Ishikawa (cell line): ENCODE results near the gene C2CD4B.

Source experiments
- CEBPB ChIP-seq: IDR thresholded peaks from 2 replicates; pipeline ENCODE4 v1.6.1; 2012
- CREB1 ChIP-seq: IDR thresholded peaks from 2 replicates; pipeline ENCODE4 v1.6.1; 2012; ENCODE audit warnings: low read depth
- EGR1 ChIP-seq: IDR thresholded peaks from 2 replicates; pipeline ENCODE4 v1.6.1; 2012
- EP300 ChIP-seq: IDR thresholded peaks from 2 replicates; pipeline ENCODE4 v1.6.1; 2012; ENCODE audit warnings: borderline replicate concordance
- FOXM1 ChIP-seq: IDR thresholded peaks from 2 replicates; pipeline ENCODE4 v1.6.1; 2012; ENCODE audit warnings: low read depth, borderline replicate concordance
- NFIC ChIP-seq: IDR thresholded peaks from 2 replicates; pipeline ENCODE4 v1.6.1; 2012
- RAD21 ChIP-seq: IDR thresholded peaks from 2 replicates; pipeline ENCODE4 v1.6.1; 2012; ENCODE audit warnings: low read depth
- TAF1 ChIP-seq: IDR thresholded peaks from 2 replicates; pipeline ENCODE4 v1.6.1; 2012; ENCODE audit warnings: low read depth, mild to moderate bottlenecking
- TCF12 ChIP-seq: IDR thresholded peaks from 2 replicates; pipeline ENCODE4 v1.6.1; 2012; ENCODE audit warnings: low read depth
- TEAD4 ChIP-seq: IDR thresholded peaks from 2 replicates; pipeline ENCODE4 v1.6.1; 2012
- YY1 ChIP-seq: IDR thresholded peaks from 2 replicates; pipeline ENCODE4 v1.6.1; 2012; ENCODE audit warnings: low read depth
- ZBTB7A ChIP-seq: IDR thresholded peaks from 2 replicates; pipeline ENCODE4 v1.6.1; 2012; ENCODE audit warnings: low read depth
- TF ChIP-seq, protein P1 (sequence below): IDR thresholded peaks from 2 replicates; pipeline ENCODE4 v1.6.1; 2012; ENCODE audit warnings: low read depth, mild to moderate bottlenecking
- TF ChIP-seq, protein P2 (sequence below): IDR thresholded peaks from 2 replicates; pipeline ENCODE4 v1.6.1; 2012
- TF ChIP-seq, protein P3 (sequence below): IDR thresholded peaks from 2 replicates; pipeline ENCODE4 v1.6.1; 2012

Gene C2CD4B, protein sequence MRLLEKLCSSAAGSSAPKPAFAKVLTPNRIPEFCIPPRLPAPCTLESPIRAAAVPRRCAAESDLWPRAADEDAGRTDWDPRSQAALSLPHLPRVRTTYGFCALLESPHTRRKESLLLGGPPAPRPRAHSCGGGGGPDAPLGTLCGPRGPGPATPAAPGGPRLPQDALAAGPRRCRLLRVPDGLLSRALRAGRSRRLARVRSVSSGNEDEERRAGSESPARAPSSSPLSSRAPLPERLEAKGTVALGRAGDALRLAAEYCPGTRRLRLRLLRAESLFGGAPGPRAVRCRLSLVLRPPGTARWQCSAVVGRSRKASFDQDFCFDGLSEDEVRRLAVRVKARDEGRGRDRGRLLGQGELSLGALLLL

DNA sequence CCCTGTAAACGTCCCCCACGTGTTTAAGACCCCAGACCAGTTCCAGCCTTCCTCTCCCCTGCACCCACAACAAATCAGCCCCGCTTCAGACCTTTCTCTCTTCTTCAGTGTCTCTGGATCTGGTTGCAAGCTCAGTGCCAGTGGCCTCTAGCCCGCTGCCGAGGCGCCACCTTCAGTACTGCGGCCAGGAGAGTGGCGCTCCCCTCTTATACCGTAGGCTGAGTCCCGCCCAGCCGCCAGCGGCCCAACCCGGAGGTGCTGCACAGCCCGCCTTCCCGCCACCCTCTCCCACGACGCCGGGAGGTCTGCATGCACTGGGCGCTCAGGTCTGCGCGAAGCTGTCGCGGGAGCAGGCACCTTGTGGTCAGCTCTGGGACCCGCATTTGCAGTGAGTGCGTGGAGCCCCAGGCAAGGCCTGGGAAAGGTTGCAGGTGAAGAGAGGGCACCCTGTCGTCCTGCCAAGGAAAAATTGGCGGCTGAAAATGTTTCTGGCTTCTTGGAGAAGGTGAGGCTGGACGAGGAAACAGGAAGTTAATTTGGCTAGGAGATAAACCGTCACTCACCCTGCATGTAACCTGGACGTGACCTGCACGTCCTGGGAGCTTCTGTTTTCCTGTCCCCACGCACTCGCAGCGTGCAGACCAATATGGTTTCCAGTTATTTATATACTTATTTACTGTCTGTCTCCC, at the start of gene C2CD4B:
C2CD4B (minus strand) TSS at position 182 of the 689 bp plus-strand sequence. CDS start 301 bp downstream, outside the sequence.
- TF ChIP-seq TCF12, result no peak
- TF ChIP-seq YY1, result no peak
- TF ChIP-seq, protein P1, sequence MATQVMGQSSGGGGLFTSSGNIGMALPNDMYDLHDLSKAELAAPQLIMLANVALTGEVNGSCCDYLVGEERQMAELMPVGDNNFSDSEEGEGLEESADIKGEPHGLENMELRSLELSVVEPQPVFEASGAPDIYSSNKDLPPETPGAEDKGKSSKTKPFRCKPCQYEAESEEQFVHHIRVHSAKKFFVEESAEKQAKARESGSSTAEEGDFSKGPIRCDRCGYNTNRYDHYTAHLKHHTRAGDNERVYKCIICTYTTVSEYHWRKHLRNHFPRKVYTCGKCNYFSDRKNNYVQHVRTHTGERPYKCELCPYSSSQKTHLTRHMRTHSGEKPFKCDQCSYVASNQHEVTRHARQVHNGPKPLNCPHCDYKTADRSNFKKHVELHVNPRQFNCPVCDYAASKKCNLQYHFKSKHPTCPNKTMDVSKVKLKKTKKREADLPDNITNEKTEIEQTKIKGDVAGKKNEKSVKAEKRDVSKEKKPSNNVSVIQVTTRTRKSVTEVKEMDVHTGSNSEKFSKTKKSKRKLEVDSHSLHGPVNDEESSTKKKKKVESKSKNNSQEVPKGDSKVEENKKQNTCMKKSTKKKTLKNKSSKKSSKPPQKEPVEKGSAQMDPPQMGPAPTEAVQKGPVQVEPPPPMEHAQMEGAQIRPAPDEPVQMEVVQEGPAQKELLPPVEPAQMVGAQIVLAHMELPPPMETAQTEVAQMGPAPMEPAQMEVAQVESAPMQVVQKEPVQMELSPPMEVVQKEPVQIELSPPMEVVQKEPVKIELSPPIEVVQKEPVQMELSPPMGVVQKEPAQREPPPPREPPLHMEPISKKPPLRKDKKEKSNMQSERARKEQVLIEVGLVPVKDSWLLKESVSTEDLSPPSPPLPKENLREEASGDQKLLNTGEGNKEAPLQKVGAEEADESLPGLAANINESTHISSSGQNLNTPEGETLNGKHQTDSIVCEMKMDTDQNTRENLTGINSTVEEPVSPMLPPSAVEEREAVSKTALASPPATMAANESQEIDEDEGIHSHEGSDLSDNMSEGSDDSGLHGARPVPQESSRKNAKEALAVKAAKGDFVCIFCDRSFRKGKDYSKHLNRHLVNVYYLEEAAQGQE, result no peak
- TF ChIP-seq CEBPB, result no peak
- no peak for TF ChIP-seq EP300
- no peak for TF ChIP-seq FOXM1
- TF ChIP-seq TEAD4, result no peak
- no peak for TF ChIP-seq CREB1
- TF ChIP-seq NFIC, result no peak
- TF ChIP-seq RAD21, result no peak
- TF ChIP-seq, protein P2, sequence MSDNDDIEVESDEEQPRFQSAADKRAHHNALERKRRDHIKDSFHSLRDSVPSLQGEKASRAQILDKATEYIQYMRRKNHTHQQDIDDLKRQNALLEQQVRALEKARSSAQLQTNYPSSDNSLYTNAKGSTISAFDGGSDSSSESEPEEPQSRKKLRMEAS, result no peak
- TF ChIP-seq, protein P3, sequence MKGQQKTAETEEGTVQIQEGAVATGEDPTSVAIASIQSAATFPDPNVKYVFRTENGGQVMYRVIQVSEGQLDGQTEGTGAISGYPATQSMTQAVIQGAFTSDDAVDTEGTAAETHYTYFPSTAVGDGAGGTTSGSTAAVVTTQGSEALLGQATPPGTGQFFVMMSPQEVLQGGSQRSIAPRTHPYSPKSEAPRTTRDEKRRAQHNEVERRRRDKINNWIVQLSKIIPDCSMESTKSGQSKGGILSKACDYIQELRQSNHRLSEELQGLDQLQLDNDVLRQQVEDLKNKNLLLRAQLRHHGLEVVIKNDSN, result no peak
- no peak for TF ChIP-seq TAF1
- TF ChIP-seq ZBTB7A, result no peak
- no peak for TF ChIP-seq EGR1

DNA sequence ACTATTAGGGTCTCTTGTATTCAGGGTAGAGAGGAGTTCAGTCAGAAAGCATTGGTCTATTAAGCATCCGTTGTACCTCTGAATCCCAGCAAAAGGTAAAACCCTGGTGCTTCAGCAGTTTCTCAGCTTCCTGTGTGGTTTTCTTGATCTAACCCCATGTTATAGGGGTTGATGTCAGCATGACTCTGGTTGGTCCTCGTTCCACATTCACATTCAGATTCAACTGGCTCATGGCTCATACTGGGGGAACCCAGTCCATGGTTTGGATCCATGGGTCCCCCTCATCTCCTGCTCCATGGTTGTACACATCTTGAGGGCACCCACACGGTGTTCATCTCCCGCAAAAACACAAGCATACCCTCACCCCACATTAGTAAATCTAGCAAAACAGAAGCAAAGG, 47.7 kb upstream of the C2CD4B start:
- no peak for TF ChIP-seq NFIC
- no peak for TF ChIP-seq RAD21
- no peak for TF ChIP-seq YY1
- TF ChIP-seq EP300, result no peak
- TF ChIP-seq, protein P2, result no peak

DNA sequence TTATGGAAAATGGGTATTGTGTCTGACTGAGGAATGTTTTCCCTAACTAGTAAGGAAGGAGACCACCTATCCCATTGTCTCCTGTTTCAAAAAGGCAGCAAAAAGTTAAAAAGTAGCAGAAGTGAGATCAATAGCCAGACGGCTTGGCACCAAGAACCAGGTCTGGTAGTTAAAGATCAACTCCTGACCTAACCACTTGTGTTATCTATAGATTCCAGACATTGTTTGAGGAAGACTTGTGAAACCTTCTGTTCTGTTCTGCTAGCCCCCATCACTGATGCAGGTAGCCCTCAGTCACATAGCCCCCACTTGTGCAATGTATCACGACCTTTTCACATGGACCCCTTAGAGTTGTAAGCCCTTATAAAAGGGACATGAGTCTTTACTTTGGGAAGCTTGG, 46.3 kb upstream of the C2CD4B start:
- TF ChIP-seq, protein P2, result no peak
- TF ChIP-seq EP300 (no peak), FOXM1 (no peak), CEBPB (no peak)
- TF ChIP-seq, protein P1, result no peak

DNA sequence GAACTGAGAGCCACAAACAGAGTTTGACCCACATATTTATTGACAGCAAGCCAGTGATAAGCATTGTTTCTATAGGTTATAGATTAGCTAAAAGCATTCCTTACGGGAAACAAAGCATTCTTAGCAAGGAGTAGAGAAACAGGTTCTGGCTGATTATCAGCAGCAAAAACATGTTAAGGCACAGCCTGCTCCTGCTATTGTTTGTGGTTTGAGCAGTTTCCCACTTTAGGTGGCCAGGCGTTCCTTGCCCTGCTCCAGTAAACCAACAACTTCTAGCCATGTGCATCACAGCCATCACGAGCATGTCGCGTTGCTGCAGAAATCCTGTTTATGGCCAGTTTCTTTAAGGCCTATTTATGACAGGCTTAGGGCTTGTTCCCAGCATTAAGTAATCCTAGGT, 44.7 kb upstream of the C2CD4B start:
- TF ChIP-seq TAF1 (no peak), RAD21 (no peak), NFIC (no peak), TCF12 (no peak), EGR1 (no peak), YY1 (no peak), CEBPB (no peak), CREB1 (no peak), EP300 (no peak), FOXM1 (no peak)
- TF ChIP-seq, protein P1, result no peak
- TF ChIP-seq, protein P3, result no peak
- TF ChIP-seq, protein P2, result no peak
